Right lobe of liver (tissue), 6 donors: ENCODE measurements around the gene OR2AG1. TPM values are rescaled to one million over a fixed set of nuclear protein-coding genes. Genes with fewer than 3 reads are reported as not detected.
A peak's percentile ranks its signal among the peaks of the same experiment; 100 is the strongest.

Experiments used
- ATAC-seq, 4 donors: fragments of 200-7000 bp; cut with Tn5 transposase; one replicate each; pipeline ENCODE4 v1.9.1; 2020; ENCODE audit warnings: mild to moderate bottlenecking in 4 of 4, moderate library complexity in 4 of 4
- DNase-seq, 3 donors: peaks; one replicate each; pipeline ENCODE4 v3.0.0-alpha.2; 2020
- H3K27ac ChIP-seq, 3 donors: fragments of 200-600 bp; one replicate each; pipeline ENCODE4 v1.8.0; 2022
- H3K27me3 ChIP-seq, 2 donors: fragments of 200-600 bp; one replicate each; pipeline ENCODE4 v1.8.0; 2022
- H3K36me3 ChIP-seq, 4 donors: fragments of 200-600 bp; sonication (generic) in 1 of 4; one replicate each; pipeline versions ENCODE4 v1.5.1 to v1.8.0; 2017 to 2022; ENCODE audit warnings: control low read depth in 1 of 4
- H3K4me1 ChIP-seq, 4 donors: fragments of 200-600 bp; sonication (generic) in 1 of 4; one replicate each; pipeline versions ENCODE4 v1.5.1 to v1.8.0; 2017 to 2022; ENCODE audit warnings: control low read depth in 1 of 4
- H3K4me3 ChIP-seq, 3 donors: fragments of 200-600 bp; one replicate each; pipeline ENCODE4 v1.8.0; 2022
- H3K9me3 ChIP-seq, 4 donors: fragments of 200-600 bp; sonication (generic) in 1 of 4; one replicate each; pipeline versions ENCODE4 v1.5.1 to v1.8.0; 2017 to 2022; ENCODE audit warnings: control low read depth in 1 of 4
- CTCF ChIP-seq, 4 donors: fragments of 200-600 bp in 3 of 4; fragments of 450-650 bp in 1 of 4; IDR thresholded peaks; one replicate each; pipeline versions ENCODE4 v1.5.1 to v1.8.0; 2016 to 2022; ENCODE audit warnings: antibody characterized with exemption in 4 of 4, mild to moderate bottlenecking in 2 of 4
- POLR2A ChIP-seq: fragments of 450-650 bp; IDR thresholded peaks from one replicate; pipeline ENCODE4 v1.6.1; 2017; ENCODE audit warnings: antibody characterized with exemption, mild to moderate bottlenecking
- WGBS: methylation state at CpG from one replicate; pipeline ENCODE4 v1.1.6; 2018; ENCODE audit warnings: low coverage, low lambda C conversion rate; ENCODE audit not compliant: insufficient coverage; ENCODE audit errors: missing lambda C conversion rate; 5-methylcytosine and 5-hydroxymethylcytosine counted together
- intact Hi-C, 2 donors: fragments of 100-400 bp; cut with DNase I; formaldehyde crosslinking; loops; one replicate each; pipeline versions ENCODE4 v1.11.2 to v1.14.1; 2022
- total RNA-seq, 6 experiments: library from RNA; depleted of rRNA in 2 of 6; stranded (reverse); fragments of >200 nt in 2 of 6; fragmentation: NEBNext Ultra II Directional in 3 of 6; extraction: Animal tissue kit (Norgen Biotek cat#: 25700) in 3 of 6; gene quantifications; one replicate each; pipeline versions ENCODE4 v1.1.0 to v1.2.4, GENCODE V29; 2016 to 2023
- donor health status: DM: no; HTN: yes; CAD: no.
- donor health status: DM: no; HTN: no; CAD: no.
- donor health status: DM: no; HTN: no; CAD: no.
- donor health status: DM: no; HTN: yes; CAD: no.
- donor health status: DM: no; HTN: yes; CAD: no.

OR2AG1 gene
- total RNA-seq, 6 experiments from 2014 or later, result not detected

DNA sequence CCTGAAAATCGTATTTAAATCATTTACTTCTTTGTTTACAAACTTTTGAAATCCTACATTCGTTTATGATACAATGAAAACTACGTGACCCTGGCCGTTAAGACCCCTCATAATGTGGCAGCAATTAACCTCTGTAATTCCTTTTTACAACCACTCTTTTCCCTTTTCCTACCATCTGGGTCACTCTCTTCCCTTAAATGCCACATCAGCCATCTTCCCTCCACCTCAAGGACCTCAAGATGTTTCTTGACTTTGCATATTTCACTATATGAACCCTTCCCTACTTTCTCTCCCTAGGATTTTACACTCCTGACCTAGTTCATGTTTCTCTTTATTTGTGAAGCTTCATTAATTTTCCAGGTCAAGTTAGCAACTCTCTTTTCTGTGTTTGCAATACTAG lies 37.8 kb upstream of the OR2AG1 start:
- DNase-seq, result no peak
- H3K27me3 ChIP-seq, result no peaks in the 10 kb centered on the region
- peak overlapping the region; percentile 52 to 71 (median 58) for H3K27ac ChIP-seq
- no peak for ATAC-seq
- H3K4me3 ChIP-seq, result peak overlapping the region in 2 of 3 donors; percentile 13 to 23
- intact Hi-C loops, result no loop called here
- H3K9me3 ChIP-seq, result no peaks in the 10 kb centered on the region
- TF ChIP-seq POLR2A (no peak), CTCF (IDR thresholded peaks at IDR 0.05) (no peak)
- 41% methylated on average over 4 of the region's 4 CpGs for WGBS
- H3K36me3 ChIP-seq, result no peaks in the 10 kb centered on the region
- H3K4me1 ChIP-seq, result no peaks in the 10 kb centered on the region

DNA sequence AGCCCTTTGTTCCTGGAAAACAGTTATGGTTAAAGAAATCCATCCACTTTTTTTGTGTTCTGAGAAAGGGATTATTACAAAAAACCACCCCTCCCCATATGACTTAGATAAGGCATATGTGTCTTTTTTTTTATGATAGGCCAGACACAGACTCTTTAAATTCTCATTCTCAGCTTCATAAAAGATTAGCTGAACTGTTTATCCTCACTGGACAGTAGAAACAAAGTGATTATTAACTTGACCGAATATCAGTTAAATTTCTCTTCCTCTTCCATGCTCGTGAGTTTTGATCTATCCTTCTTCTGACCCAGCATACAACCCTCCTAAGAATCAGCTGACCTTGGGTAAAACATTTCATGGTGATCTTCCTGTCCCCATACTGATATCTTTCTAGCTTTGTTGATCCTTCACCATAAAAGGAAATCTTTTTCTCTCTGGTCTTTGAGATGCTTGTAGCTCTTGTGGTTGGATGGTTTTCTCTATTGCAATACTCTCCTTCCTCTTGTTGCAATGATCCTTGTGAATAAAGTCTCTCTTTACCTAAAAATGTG lies 37.3 kb upstream of the OR2AG1 start:
- H3K4me3 ChIP-seq, result peak overlapping the region in 2 of 3 donors; percentile 13 to 23
- TF ChIP-seq CTCF (IDR thresholded peaks at IDR 0.05) (no peak), POLR2A (no peak)
- ATAC-seq (peak; percentile 36 to 75 (median 68)), DNase-seq (no peak)
- H3K27me3 ChIP-seq, result no peaks in the 10 kb centered on the region
- peak overlapping the region; percentile 52 to 71 (median 58) for H3K27ac ChIP-seq
- H3K36me3 ChIP-seq, result no peaks in the 10 kb centered on the region
- 28% methylated on average over 2 of the region's 2 CpGs for WGBS
- intact Hi-C loops, result no loop called here
- no peaks in the 10 kb centered on the region for H3K4me1 ChIP-seq
- no peaks in the 10 kb centered on the region for H3K9me3 ChIP-seq

GRCh38 chr11:6746086-6746618 lies 36.7 kb upstream of the OR2AG1 start:
- no peaks in the 10 kb centered on the region for H3K36me3 ChIP-seq
- DNase-seq (peak in 1 of 3 donors; percentile 28), ATAC-seq (peak; percentile 67 to 95 (median 88))
- WGBS, result 32% methylated on average over 5 of the region's 5 CpGs
- H3K27me3 ChIP-seq, result no peaks in the 10 kb centered on the region
- peak overlapping the region; percentile 52 to 71 (median 58) for H3K27ac ChIP-seq
- TF ChIP-seq CTCF (IDR thresholded peaks at IDR 0.05) (no peak), POLR2A (peak; percentile 50)
- peak overlapping the region in 2 of 3 donors; percentile 13 to 23 for H3K4me3 ChIP-seq
- H3K9me3 ChIP-seq, result no peaks in the 10 kb centered on the region
- H3K4me1 ChIP-seq, result no peaks in the 10 kb centered on the region
- intact Hi-C loops, result no loop called here

GRCh38 chr11:6746626-6747025 lies 36.2 kb upstream of the OR2AG1 start:
- no peaks in the 10 kb centered on the region for H3K9me3 ChIP-seq
- H3K27ac ChIP-seq, result peak overlapping the region; percentile 52 to 71 (median 58)
- TF ChIP-seq POLR2A (no peak), CTCF (IDR thresholded peaks at IDR 0.05) (no peak)
- no peaks in the 10 kb centered on the region for H3K36me3 ChIP-seq
- no peaks in the 10 kb centered on the region for H3K27me3 ChIP-seq
- ATAC-seq, result no peak
- intact Hi-C loops, result no loop called here
- no peak overlapping the region for H3K4me3 ChIP-seq
- DNase-seq, result no peak
- WGBS, result 56% methylated on average over 1 of the region's 1 CpG
- H3K4me1 ChIP-seq, result no peaks in the 10 kb centered on the region
